ENCODE measurements around the gene MFAP5.

- TF ChIP-seq CTCF (IDR thresholded peaks at IDR 0.05; ENCODE audit: extremely low read depth in 1 of 2, insufficient read depth in 1 of 2, low read depth in 1 of 2, low read length in 2 of 2) (peak in 1 of 2 donors; percentile 11), POLR2A (IDR thresholded peaks at IDR 0.05; ENCODE audit: low read depth, low read length) (no peak)
These were observed 17.9 kb upstream of the MFAP5 start for GRCh38 chr12:8680533-8680932.

Measured in endothelial cell of umbilical vein (primary cell).